Sigmoid colon (tissue), 4 donors: ENCODE data around the gene RXFP4.
"Not testable (repeated sequence)": the region's sequence is repeated elsewhere in the genome, so short reads cannot be mapped to it uniquely, and the experiment has no call there.

Source experiments
- POLR2A ChIP-seq, 2 donors: fragments of 450-650 bp; IDR thresholded peaks; one replicate each; pipeline ENCODE4 v1.6.1; 2016; ENCODE audit warnings: antibody characterized with exemption in 2 of 2, mild to moderate bottlenecking in 2 of 2, moderate library complexity in 2 of 2
- POLR2AphosphoS5 ChIP-seq, 4 donors: sonication (generic); formaldehyde crosslinking; IDR thresholded peaks; one replicate each; pipeline ENCODE4 v1.6.1; 2017; ENCODE audit warnings: antibody characterized with exemption in 4 of 4
- TF ChIP-seq, protein P1 (sequence below), 4 experiments: fragments of 450-650 bp in 3 of 4; fragments of 200-600 bp in 1 of 4; IDR thresholded peaks; one replicate each; pipeline ENCODE4 v1.5.1; 2016 to 2019; ENCODE audit warnings: antibody characterized with exemption in 4 of 4, mild to moderate bottlenecking in 3 of 4, moderate library complexity in 2 of 4

DNA sequence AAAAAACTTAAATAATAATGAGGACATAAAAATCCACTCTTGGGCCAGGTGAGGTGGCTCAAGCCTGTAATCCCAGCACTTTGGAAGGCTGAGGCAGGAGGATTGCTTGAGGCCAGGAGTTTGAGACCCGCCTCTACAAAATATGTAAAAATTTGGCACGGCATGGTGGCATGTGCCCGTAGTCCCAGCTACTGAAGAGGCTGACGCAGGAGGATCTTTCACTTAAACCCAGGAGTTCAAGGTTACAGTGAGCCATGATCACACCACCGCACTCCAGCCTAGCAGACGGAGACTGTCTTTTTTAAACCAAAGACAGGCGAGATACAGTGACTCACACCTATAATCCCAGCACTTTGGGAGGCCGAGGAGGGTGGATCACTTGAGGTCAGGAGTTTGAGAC lies 45.0 kb upstream of the RXFP4 start:
- TF ChIP-seq, protein P1, sequence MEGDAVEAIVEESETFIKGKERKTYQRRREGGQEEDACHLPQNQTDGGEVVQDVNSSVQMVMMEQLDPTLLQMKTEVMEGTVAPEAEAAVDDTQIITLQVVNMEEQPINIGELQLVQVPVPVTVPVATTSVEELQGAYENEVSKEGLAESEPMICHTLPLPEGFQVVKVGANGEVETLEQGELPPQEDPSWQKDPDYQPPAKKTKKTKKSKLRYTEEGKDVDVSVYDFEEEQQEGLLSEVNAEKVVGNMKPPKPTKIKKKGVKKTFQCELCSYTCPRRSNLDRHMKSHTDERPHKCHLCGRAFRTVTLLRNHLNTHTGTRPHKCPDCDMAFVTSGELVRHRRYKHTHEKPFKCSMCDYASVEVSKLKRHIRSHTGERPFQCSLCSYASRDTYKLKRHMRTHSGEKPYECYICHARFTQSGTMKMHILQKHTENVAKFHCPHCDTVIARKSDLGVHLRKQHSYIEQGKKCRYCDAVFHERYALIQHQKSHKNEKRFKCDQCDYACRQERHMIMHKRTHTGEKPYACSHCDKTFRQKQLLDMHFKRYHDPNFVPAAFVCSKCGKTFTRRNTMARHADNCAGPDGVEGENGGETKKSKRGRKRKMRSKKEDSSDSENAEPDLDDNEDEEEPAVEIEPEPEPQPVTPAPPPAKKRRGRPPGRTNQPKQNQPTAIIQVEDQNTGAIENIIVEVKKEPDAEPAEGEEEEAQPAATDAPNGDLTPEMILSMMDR (IDR thresholded peaks at IDR 0.05): not testable (repeated sequence)
- TF ChIP-seq POLR2AphosphoS5, POLR2A (IDR thresholded peaks at IDR 0.05): not testable (repeated sequence)
